DND-41 (cell line): ENCODE measurements around the gene GRM7.

ENCODE experiments used
- ATAC-seq: fragments of 200-7000 bp; cut with Tn5 transposase; 3 replicates; pipeline ENCODE4 v1.9.1; 2021; ENCODE audit warnings: low read depth; ENCODE audit not compliant: insufficient read depth
- DNase-seq: peaks from one replicate; pipeline ENCODE4 v3.0.0-alpha.2; 2020
- H2AFZ ChIP-seq: 2 replicates; pipeline ENCODE4 v1.6.0; 2012; ENCODE audit warnings: low read depth, low read length
- H3K27ac ChIP-seq: 2 replicates; pipeline ENCODE4 v1.5.1; 2012; ENCODE audit warnings: low read length, inconsistent platforms
- H3K27me3 ChIP-seq: fragments of 200-600 bp; sonication (generic); 2 replicates; pipeline ENCODE4 v1.6.0; 2012; ENCODE audit warnings: low read length, mild to moderate bottlenecking, inconsistent platforms; ENCODE audit not compliant: insufficient read depth, poor library complexity
- H3K36me3 ChIP-seq: 2 replicates; pipeline ENCODE4 v1.5.1; 2012; ENCODE audit warnings: low read length, inconsistent platforms; ENCODE audit not compliant: insufficient read depth
- H3K4me1 ChIP-seq: 2 replicates; pipeline ENCODE4 v1.5.1; 2012; ENCODE audit warnings: mild to moderate bottlenecking, low read length; ENCODE audit not compliant: insufficient read depth
- H3K4me2 ChIP-seq: 2 replicates; pipeline ENCODE4 v1.6.0; 2012; ENCODE audit warnings: mild to moderate bottlenecking, moderate library complexity, low read length, inconsistent platforms; ENCODE audit not compliant: insufficient read depth
- H3K4me3 ChIP-seq, 2 experiments: fragments of 200-600 bp in 1 of 2; shearing (Covaris generic) in 1 of 2; 2 replicates each; pipeline ENCODE4 v1.5.1; 2012 to 2016; ENCODE audit warnings: inconsistent platforms in 2 of 2, low read length in 2 of 2, mild to moderate bottlenecking in 2 of 2, low read depth in 1 of 2, moderate library complexity in 1 of 2
- H3K79me2 ChIP-seq: 2 replicates; pipeline ENCODE4 v1.6.0; 2012; ENCODE audit warnings: low read length, inconsistent platforms; ENCODE audit not compliant: insufficient read depth
- H3K9ac ChIP-seq: 2 replicates; pipeline ENCODE4 v1.6.0; 2012; ENCODE audit warnings: low read depth, mild to moderate bottlenecking, inconsistent platforms, low read length, moderate library complexity
- H3K9me3 ChIP-seq: 2 replicates; pipeline ENCODE4 v1.5.1; 2012; ENCODE audit warnings: low read length, moderate library complexity, mild to moderate bottlenecking, inconsistent platforms; ENCODE audit not compliant: insufficient read depth, severe bottlenecking
- H4K20me1 ChIP-seq: 2 replicates; pipeline ENCODE4 v1.6.0; 2012; ENCODE audit warnings: low read length; ENCODE audit not compliant: insufficient read depth
- EZH2 ChIP-seq: IDR thresholded peaks from 3 replicates; pipeline ENCODE4 v1.6.1; 2012; ENCODE audit warnings: borderline replicate concordance, low read depth, mild to moderate bottlenecking, moderate library complexity, low read length, inconsistent platforms; ENCODE audit not compliant: severe bottlenecking
- TF ChIP-seq, protein P1 (sequence below): IDR thresholded peaks from 2 replicates; pipeline ENCODE4 v1.5.1; 2012; ENCODE audit warnings: borderline replicate concordance, low read length, moderate library complexity, mild to moderate bottlenecking; ENCODE audit not compliant: poor library complexity, severe bottlenecking; ENCODE audit errors: extremely low read depth

GRM7 gene

DNA sequence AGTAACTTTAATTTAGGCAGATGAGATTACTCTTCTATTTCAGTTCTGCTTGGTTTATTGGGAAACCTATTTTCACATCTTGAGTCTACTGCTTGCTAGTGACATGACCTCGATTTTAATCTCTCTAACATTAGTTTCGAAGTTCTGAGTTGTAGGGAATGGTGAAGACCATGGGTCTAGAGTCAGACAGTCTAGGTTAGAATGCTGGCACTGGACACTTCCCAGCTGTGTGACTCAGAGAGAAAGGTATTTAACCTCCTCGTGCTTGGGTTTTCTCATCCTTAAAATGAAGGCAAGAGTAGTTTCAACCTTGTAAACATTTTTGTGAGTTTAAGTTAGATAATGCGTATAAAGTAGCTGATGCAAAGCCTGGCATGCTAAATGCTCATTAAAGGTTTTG lies 422.1 kb downstream of the GRM7 start:
- Histone ChIP-seq H3K4me2 (no peak overlapping the region), H3K4me3 (no peak overlapping the region), H3K9ac (no peak overlapping the region), H3K4me1 (no peaks in the 10 kb centered on the region), H3K9me3 (no peaks in the 10 kb centered on the region), H3K79me2 (no peaks in the 10 kb centered on the region), H3K27me3 (no peaks in the 10 kb centered on the region), H2AFZ (no peak overlapping the region), H4K20me1 (no peaks in the 10 kb centered on the region), H3K27ac (no peak overlapping the region), H3K36me3 (no peaks in the 10 kb centered on the region)
- ATAC-seq (no peak), DNase-seq (no peak)
- TF ChIP-seq, protein P1, sequence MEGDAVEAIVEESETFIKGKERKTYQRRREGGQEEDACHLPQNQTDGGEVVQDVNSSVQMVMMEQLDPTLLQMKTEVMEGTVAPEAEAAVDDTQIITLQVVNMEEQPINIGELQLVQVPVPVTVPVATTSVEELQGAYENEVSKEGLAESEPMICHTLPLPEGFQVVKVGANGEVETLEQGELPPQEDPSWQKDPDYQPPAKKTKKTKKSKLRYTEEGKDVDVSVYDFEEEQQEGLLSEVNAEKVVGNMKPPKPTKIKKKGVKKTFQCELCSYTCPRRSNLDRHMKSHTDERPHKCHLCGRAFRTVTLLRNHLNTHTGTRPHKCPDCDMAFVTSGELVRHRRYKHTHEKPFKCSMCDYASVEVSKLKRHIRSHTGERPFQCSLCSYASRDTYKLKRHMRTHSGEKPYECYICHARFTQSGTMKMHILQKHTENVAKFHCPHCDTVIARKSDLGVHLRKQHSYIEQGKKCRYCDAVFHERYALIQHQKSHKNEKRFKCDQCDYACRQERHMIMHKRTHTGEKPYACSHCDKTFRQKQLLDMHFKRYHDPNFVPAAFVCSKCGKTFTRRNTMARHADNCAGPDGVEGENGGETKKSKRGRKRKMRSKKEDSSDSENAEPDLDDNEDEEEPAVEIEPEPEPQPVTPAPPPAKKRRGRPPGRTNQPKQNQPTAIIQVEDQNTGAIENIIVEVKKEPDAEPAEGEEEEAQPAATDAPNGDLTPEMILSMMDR, result no peak
- no peak for TF ChIP-seq EZH2

DNA sequence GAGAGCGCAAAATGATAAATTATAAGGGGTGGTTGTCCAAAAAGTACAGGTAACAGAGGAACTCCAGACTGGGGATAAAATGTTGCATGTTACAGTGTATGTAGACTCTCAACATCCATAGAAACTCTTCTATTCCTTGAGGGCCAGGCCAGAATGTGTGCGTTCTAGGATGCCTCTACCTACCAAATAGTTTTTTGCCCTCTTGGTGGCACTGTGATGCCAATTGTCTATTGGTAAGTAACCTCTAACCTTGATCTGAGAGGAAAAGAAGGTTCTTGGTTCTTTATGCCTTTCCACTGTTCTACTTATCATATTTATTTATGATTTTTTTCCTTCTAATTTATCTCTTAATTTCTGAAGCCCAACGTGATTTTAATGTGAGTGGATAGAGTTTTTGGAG lies 424.6 kb downstream of the GRM7 start:
- H3K9ac ChIP-seq, result no peak overlapping the region
- no peak for DNase-seq
- no peak overlapping the region for H3K4me2 ChIP-seq
- no peaks in the 10 kb centered on the region for H3K27me3 ChIP-seq
- H2AFZ ChIP-seq, result no peak overlapping the region
- H3K27ac ChIP-seq, result no peak overlapping the region
- no peaks in the 10 kb centered on the region for H3K79me2 ChIP-seq
- H3K9me3 ChIP-seq, result no peaks in the 10 kb centered on the region
- TF ChIP-seq, protein P1, result peak; percentile 34
- TF ChIP-seq EZH2, result no peak
- no peak for ATAC-seq
- no peaks in the 10 kb centered on the region for H4K20me1 ChIP-seq
- no peaks in the 10 kb centered on the region for H3K36me3 ChIP-seq
- H3K4me3 ChIP-seq, result no peak overlapping the region
- H3K4me1 ChIP-seq, result no peaks in the 10 kb centered on the region

DNA sequence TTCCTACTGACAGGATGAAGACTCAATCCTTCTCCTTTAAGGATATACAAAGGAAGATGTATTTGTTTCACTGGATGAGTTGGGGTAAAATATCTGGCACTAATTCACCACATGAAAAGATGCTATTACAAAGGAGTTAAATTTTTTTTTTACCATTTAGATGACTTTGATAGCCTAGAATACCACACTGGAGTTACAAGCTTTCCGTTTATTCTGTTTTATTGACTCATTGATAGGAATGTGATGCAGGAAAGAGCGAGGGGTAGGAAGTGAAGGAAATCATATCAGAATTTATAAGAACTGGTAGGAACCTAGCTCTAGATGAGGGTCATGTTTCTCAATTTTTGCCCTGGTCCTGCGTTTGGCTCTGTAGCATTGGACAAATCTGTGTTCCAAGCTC lies 427.2 kb downstream of the GRM7 start:
- no peak for DNase-seq
- H3K9ac ChIP-seq, result no peak overlapping the region
- no peaks in the 10 kb centered on the region for H3K36me3 ChIP-seq
- no peak overlapping the region for H3K4me2 ChIP-seq
- no peak for TF ChIP-seq EZH2
- TF ChIP-seq, protein P1, result no peak
- no peaks in the 10 kb centered on the region for H3K9me3 ChIP-seq
- H3K4me3 ChIP-seq, result no peak overlapping the region
- no peaks in the 10 kb centered on the region for H4K20me1 ChIP-seq
- no peak overlapping the region for H2AFZ ChIP-seq
- ATAC-seq, result no peak
- H3K79me2 ChIP-seq, result no peaks in the 10 kb centered on the region
- no peaks in the 10 kb centered on the region for H3K27me3 ChIP-seq
- H3K4me1 ChIP-seq, result no peaks in the 10 kb centered on the region
- no peak overlapping the region for H3K27ac ChIP-seq

DNA sequence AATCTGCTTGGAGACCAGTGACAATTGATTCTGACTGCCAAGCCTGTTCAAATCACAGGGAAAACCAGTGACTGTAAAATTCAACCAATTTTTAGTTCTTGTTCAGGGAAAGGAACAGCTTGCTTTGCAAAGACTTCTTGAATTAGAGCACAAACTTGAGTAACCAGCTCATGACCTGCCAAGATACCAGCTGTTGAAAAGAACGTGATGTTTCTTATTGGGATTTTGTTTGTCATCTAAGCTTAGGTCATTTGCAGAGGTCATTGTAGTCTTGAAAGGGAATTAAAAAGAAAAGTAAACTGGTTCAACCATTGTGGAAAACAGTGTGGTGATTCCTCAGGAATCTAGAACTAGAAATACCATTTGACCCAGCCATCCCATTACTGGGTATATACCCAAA lies 428.2 kb downstream of the GRM7 start:
- ATAC-seq, result no peak
- DNase-seq, result no peak
- H3K27me3 ChIP-seq, result no peaks in the 10 kb centered on the region
- TF ChIP-seq EZH2, result no peak
- TF ChIP-seq, protein P1, result no peak
- H3K36me3 ChIP-seq, result no peaks in the 10 kb centered on the region
- no peak overlapping the region for H3K9ac ChIP-seq
- no peak overlapping the region for H3K27ac ChIP-seq
- no peaks in the 10 kb centered on the region for H3K79me2 ChIP-seq
- H3K4me2 ChIP-seq, result no peak overlapping the region
- H3K4me1 ChIP-seq, result no peaks in the 10 kb centered on the region
- no peaks in the 10 kb centered on the region for H3K9me3 ChIP-seq
- H2AFZ ChIP-seq, result no peak overlapping the region
- H4K20me1 ChIP-seq, result no peaks in the 10 kb centered on the region
- H3K4me3 ChIP-seq, result no peak overlapping the region
